Measurements from ENCODE around the gene EPS8L3. TPM values are rescaled to one million over a fixed set of nuclear protein-coding genes. Genes with fewer than 3 reads are reported as not detected.

Gene EPS8L3
- total and polyA plus RNA-seq, 9 of the 15 experiments (the other 6 are each of a cell fraction or from before 2014, with no cell fraction given), result 0.09 to 0.42 (median 0.14) TPM; not detected in 5

DNA sequence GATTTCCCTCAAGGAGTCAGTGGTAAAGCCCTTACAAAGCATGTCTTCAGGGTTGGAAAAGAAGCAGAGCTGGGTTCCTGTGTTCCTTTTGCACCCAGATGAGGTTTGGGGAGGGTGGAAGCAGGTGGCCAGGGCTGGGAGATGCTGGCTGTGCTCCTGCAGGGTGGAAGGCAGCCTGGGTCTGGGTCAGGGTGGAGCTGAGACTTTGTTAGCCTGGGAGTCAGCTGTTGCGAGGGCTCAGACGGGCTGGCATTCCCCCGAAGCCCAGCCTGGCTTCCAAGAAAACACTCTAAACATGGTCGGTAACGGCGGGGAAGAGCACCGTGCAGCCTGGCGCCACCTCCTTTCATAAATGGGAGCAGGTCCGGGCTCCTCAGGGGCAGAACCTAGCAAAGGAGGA lies 43.7 kb upstream of the EPS8L3 start (continued):
- no peak for TF ChIP-seq ZBTB40 (IDR thresholded peaks at IDR 0.05)
- no peak for TF ChIP-seq ZBTB40 (CRISPR knock-in tag; IDR thresholded peaks at IDR 0.05)
- TF ChIP-seq, protein P1, sequence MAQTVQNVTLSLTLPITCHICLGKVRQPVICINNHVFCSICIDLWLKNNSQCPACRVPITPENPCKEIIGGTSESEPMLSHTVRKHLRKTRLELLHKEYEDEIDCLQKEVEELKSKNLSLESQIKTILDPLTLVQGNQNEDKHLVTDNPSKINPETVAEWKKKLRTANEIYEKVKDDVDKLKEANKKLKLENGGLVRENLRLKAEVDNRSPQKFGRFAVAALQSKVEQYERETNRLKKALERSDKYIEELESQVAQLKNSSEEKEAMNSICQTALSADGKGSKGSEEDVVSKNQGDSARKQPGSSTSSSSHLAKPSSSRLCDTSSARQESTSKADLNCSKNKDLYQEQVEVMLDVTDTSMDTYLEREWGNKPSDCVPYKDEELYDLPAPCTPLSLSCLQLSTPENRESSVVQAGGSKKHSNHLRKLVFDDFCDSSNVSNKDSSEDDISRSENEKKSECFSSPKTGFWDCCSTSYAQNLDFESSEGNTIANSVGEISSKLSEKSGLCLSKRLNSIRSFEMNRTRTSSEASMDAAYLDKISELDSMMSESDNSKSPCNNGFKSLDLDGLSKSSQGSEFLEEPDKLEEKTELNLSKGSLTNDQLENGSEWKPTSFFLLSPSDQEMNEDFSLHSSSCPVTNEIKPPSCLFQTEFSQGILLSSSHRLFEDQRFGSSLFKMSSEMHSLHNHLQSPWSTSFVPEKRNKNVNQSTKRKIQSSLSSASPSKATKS (CRISPR knock-in tag; IDR thresholded peaks at IDR 0.05), result no peak
